NCI-H748 (cell line): ENCODE data around the gene PCSK7.
"Not testable (repeated sequence)": the region's sequence is repeated elsewhere in the genome, so short reads cannot be mapped to it uniquely, and the experiment has no call there.

Experiments used
- DNase-seq: peaks from one replicate; lab custom pipeline; 2025; ENCODE audit not compliant: unreplicated experiment; lab: John Stamatoyannopoulos, UW

PCSK7 gene

DNA sequence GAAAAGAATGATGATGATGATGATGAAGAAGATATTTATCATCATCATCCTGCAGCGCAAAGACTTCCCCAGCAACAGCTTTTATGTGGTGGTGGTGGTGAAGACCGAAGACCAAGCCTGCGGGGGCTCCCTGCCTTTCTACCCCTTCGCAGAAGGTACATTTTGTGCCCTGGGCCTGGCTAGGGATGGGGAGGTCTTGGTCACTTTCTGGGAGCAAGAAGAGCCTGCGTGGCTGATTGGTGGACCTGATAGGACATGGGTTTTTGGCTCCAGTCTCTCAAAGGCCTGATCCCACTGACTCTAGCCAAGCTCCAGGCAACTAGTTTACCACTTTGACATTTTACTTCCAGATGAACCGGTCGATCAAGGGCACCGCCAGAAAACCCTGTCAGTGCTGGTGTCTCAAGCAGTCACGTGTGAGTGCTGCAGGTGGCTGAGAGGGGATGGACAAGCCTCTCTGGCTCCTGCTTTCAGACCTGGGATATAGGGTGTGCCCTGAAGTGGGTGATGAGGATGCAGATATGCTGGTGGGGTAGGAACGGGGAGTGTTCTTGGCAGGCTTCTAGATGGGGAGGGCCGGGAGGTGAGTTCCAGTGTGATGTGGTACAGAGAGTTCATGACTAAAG is 48.0 kb downstream of the PCSK7 start:
- DNase-seq, result no peak

DNA sequence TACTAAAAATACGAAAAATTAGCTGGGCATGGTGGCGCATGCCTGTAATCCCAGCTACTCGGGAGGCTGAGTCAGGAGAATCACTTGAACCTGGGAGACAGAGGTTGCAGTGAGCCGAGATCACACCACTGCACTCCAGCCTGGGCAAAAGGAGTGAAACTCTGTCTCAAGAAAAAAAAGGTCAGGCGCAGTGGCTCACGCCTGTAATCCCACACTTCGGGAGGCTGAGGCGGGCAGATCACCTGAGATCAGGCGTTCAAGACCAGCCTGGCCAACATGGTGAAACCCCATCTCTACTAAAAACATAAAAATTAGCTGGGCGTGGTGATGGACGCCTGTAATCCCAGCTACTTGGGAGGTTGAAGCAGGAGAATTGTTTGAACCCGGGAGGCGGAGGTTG is 48.7 kb downstream of the PCSK7 start:
- DNase-seq, result not testable (repeated sequence)

DNA sequence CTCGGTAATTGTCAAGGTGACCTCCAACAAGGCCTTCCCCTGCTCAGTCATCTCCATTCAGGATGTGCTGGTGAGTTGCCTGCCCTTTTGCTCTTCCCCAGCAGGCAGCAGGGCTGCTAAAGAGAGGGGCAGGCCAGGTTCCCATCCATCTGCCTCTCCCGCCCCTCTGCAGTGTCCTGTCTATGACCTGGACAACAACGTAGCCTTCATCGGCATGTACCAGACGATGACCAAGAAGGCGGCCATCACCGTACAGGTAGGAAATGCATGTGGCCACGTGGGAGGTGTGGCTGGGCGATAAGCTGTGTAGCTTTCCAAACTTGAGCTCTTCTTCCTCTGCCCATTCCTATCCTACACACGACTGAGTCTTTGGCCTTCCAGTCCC is 49.3 kb downstream of the PCSK7 start:
- DNase-seq, result no peak

DNA sequence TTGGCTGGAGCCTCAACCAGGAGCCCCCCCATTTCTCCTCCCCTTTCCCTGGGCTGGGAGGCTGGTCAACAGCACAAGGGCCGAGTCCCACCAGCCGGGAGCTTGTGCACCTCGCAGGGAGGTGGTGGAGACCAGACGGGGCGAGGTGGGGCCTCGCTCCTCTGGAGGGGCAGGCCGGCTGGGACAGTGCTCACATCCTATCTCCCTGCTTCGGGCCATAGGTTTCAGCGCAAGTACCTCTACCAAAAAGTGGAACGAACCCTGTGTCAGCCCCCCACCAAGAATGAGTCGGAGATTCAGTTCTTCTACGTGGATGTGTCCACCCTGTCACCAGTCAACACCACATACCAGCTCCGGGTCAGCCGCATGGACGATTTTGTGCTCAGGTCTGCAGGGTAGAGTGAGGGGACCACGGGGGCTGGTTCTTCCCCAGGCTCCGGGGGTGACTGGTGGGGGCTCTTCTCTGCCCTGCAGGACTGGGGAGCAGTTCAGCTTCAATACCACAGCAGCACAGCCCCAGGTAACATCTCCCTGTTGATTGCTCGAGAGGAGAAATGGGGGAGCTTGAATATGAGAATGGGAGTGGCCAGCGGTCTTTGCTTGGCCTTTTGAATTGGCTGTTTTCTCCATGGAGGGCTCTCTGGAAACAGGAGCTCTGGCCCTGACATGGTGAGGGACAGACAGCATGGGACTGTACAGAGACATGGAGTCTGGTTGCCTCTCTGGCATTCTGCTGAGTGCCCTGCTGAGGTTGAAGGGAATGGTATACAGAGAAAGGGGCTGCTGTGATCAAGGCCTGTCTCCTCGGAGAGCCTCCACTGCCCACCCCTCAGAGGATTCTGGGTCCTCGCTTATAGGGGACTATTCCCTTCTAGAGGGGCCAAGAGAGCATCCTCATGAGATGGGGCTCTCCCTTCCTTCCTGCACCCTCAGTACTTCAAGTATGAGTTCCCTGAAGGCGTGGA is 50.0 kb downstream of the PCSK7 start:
- DNase-seq, result no peak

DNA sequence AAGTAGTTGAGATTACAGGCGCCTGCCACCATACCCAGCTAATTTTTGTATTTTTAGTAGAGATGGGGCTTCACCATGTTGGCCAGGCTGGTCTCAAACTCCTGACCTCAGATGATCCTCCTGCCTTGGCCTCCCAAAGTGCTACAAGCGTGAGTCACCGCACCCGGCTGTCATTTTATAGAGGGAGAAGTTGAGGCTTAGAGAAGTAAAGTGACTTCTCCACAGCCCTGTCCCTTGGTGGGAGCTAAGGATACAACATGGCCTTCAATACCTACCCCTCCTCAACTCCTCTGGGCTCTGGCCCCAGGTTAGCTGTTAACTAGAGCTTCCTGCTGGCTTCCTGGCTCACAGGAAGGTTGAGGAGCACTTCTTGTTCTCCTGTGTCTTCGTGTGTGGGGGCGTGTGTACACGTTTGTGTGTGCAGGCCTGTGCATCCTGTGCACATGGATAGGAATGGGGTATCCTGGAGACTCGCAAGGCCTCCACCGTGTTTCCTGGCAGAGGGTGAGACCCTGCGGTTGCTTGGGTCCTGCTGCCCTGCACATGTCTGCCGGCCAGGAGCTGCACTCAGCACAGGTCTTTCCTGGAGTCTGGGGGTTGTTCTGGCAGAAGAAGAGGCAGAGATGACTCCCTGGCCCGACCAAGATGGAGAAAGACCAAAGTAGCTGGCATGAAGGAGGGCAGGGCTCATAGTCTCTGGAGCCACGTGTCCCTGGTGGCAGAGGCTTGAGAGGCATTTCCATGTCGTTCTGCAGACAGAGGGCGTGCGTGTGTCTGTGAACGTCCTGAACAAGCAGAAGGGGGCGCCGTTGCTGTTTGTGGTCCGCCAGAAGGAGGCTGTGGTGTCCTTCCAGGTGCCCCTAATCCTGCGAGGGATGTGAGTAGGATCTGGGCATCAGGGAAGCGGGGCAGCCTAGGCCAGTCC is 51.0 kb downstream of the PCSK7 start:
- DNase-seq, result peak; percentile 43

DNA sequence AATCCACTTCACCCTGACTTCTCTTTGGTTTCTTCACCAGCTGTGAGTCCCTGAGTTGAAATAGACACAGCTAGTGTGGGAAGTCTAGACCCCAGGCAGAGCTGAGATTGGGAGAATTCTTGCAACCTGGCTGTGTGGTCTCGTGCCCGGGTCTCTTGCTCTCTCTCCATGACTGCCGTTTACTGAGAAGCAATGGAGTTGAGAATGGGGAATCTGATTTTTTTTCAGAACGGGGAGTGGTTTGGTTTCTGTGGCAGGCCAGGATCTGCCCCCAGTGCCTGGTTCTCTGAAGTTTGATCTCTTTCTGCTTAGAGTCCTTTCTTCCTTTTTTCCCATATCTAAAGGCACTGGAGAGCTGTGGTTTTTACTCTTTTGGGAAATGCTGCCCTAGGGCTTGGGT is 51.9 kb downstream of the PCSK7 start:
- DNase-seq, result no peak

DNA sequence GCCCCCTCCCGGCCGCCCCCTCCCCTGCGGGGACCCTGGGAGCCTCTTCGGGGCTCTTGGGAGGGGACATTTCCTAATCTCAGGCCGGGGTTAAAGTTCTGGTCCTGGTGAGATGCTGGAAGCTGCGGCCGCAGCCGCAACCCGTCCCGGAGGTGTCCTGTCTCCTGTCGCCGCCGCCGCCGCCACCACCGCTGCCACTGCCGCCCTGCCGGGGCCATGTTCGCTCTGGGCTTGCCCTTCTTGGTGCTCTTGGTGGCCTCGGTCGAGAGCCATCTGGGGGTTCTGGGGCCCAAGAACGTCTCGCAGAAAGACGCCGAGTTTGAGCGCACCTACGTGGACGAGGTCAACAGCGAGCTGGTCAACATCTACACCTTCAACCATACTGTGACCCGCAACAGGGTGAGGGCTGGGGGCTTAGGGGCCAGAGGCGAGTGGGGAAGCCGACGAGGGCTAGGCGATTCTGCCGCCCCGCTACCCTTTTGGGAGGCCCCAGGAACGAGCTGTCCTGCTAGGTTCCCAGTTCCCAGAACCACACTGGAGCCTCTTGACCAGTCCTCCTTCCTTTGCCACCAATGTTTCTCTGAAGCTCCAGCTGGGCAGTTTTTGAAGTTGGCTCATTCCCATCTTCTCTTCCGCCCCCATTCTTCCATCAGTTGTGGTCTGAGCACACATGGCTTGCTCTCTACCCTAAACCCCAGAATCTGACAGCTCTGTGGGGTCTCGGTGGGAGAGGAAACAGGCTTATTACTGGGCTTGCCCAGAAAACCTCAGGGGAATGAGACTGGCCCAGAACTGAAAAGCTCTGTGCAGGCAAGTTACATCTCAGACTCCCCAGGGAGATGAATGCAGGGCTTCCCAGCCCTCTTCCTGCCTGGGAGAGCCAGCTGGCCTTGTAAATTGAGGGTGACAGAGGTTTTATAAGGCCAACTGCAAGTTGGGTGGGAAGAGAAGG is 52.5 kb downstream of the PCSK7 start:
- DNase-seq, result peak; percentile 37

DNA sequence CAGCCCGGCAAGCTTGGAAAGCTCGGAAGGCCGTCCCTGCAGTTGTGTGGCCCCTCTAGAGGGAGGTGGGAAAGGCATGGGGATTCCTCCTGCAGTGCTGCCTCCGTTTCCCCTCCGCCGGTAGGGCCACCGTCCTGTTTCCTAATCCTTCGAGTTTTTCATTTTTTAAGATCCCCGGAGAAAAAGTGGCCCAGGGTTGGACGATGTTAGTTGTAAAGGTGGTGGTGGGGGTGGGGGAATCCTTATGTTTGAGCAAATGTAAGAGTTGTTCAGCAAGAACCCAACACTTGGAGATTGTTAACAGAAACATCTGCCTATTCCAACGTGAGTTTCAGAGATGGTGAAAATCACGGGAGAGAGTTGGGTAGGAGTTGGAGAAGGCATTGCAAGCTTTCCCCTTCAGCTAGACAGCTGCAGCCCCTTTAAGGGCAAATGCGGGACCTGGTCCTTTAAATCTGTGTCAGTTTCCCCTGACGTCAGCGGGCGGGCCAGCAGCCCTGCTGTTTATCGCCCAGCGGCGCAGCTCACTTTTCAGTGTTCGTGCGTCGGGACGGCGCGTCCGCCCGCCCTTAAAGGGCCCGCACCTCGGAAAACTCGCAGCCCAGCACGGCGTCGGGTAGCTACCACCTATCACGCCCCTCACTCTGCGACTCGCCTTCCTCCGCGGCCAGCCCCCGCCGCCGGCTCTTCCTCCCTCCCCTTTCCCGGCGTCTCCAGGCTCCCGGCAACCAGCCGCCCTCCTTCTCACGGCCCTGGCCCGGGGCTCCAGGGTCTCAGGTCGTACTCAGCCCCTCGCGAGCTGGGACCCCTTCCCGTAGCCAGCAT is 53.5 kb downstream of the PCSK7 start, which contains the start of gene SIDT2:
TSS of gene SIDT2 (plus strand) at position 534 of the 825 bp plus-strand sequence. CDS start 521 bp downstream, outside the sequence.
- DNase-seq, result peak; percentile 94

DNA sequence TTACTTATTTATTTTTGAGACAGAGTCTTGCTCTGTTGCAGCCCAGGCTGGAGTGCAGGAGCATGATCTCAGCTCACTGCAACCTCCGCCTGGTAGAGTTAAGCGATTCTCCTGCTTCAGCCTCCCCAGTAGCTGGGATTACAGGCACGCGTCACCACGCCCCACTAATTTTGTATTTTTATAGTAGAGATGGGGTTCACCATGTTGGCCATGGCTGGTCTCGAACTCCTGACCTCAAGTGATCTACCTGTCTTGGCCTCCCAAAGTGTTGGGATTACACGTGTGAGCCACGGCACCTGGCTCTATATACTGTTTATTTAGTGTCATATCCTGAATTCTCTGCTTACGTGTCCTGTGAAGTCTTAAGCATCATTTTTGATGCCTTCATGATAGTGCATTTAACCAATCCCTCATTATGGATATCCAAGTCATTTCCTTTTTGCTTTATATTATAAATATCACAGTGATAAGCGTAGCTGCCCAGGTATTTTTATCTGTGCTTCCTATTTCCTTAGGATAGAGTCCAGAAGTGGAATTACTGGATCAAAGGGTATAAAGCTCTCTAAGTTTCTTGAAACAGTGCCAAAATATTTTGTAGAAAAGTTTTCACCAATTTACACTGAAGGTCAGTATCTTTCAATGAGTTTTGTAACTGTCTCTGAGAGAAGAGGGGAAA is 54.2 kb downstream of the PCSK7 start:
- no peak for DNase-seq

DNA sequence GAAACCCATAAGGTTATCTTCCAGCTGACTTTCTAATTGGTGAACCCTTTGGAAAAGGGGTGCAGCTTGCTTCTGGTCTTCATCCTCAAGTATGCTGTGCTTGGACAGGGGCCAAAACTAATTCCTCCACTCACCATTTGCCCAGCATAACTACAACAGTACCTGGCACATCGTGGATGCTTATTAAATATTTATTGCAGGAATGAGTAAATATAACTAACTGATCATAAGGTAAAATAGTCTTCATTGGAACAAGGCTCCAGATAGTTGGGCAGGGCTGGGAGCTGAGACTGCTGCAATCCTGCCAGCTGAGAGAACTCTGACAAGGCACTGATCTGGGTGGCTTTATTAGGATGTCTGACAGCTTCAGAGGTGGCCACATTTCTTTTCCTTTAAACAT is 55.7 kb downstream of the PCSK7 start:
- no peak for DNase-seq

DNA sequence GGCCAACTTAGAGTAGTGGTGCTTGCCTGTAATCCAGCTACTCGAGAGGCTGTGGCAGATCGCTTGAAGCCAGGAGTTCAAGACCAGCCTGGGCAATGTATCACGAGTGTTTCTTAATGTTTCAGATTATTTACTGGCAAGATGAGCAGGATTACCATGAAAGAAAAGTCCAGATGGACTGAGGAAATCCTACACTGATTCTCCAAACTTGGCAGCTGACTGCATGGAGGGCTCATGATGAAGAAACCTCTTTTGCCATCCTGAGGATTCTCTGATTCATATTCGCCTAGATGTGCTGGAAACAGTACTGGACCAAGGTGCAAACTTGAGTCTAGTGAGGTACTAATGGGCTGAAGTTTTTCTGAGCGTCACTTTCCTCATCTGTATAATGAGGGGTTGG is 56.1 kb downstream of the PCSK7 start:
- DNase-seq, result no peak

DNA sequence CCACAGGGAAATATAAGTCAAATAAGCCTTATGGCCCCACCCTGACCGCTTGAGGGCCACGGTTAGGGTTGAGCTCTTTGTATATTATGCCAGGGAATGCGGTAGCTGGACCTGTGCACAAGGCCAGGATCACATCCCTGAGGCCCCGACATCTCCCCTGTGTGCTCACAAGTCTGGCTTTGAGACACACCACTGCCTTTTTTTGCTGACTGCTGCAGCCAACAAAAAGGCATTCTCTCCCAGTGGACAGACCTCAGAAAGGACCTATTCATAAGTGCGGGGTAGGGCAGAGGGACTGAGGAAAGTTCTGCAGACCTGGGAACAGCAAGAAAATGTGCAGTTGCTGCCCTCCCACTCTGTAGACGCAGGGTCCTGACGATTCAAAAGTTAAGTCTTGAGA is 56.8 kb downstream of the PCSK7 start:
- no peak for DNase-seq

DNA sequence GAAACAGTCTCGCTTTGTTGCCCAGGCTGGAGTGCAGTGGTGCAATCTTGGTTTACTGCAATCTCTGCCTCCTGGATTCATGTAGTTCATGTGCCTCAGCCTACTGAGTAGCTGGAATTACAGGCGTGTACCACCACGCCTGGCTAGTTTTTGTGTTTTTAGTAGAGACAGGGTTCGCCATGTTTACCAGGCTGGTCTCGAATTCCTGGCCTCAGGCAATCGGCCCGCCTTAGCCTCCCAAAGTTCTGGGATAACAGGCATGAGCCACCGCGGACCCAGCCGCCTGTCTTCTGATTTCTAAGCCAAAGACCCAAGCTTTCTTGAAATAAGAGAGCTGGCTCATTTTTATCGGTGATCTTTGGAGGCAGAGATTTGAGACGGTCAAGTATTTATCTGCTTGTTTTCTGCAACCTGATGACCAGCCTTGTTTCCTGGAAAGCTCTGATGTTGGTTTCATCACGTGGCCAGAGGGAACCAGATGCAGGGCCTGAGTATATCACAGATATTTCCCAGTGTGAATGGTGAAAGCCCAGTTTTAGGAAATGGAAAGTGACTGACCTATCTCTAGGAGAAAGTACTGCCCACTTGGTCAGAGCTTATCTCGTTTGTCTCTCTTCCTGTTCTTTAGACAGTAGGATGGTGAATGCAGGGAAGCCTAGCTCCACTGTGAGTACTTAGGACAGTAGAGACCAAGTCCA is 59.0 kb downstream of the PCSK7 start:
- DNase-seq, result no peak

DNA sequence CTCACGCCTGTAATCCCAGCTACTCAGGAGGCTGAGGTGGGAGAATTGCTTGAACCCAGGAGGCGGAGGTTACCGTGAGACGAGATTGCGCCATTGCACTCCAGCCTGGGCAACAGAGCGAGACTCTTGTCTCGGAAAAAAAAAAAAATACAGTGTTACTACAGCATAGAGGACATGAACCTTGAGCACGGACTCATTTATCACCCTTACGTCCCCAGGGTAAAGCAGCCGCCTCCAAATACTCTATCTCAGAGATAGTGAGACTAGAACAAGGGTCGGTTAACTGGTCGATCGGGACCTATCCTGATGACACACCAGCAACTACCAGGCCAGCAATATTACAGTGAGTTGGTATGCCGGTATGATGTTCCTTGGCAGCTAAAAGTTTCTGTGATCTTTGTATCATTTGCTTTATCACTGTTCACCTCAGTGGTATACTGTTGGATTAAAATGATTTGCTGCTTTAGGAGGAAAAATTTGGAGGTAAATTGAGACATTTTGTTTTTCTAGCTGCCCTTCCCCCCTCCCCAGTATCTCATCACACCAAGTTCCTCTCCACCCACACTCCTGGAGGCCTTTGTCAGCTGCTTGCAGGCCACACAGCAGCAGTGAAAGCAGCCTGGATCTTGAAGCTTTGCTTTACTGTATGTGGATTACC is 60.3 kb downstream of the PCSK7 start:
- no peak for DNase-seq

DNA sequence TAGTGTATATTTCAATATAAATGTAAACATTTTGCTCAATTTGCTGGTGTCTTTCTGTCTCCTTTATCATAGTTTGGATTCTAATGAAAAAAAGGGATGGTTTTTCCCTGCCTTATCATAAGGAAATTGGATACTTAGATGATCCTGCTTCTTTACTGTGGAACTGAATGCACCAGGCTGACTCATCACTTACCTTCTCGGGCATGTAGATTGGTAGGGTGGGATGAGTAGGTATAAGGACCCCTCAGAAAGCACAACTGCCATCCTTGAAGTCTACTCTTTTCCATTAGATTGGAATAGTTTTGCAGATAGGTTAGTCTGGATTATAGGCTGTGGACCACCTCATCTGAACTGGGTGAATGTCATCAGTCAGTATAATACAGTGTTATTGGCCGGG is 60.9 kb downstream of the PCSK7 start:
- no peak for DNase-seq

DNA sequence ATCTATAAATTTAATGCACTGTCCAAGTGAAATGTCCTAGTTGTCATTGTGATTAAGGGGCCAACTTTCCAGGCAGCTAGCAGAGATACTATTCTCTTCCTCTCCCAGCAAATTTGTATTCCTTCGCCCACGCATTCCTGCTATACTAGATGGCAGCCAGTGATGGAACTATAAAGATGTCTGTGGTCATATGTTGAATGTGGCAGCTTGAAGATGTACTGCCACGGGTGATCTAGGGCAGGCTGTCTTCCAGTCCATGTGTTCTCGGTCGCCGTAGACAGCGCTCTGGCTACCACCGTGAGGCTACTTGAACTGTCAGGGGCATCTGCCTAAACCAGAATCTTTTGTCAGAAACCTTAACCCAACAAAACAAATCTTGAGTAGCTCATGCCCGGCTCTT is 61.7 kb downstream of the PCSK7 start:
- DNase-seq, result no peak

DNA sequence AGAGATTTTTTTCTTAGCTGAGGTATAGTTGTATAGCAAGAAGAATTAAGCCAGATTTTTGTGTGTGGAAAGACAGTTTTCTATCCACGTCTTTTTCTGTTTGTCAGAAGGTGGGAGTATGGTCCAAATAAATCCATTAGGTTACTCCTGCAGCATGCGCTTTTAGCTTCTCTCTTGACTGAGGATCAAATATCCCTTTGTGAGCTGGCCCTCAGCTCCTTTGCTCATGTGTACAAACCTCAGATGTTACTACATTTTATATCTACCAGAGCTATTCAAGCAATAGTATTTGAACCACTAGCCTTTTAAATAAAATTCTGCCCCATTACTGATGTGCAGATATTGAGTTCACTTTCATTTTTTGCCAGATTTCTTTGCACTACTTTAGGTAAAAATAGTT is 62.1 kb downstream of the PCSK7 start:
- DNase-seq, result no peak

DNA sequence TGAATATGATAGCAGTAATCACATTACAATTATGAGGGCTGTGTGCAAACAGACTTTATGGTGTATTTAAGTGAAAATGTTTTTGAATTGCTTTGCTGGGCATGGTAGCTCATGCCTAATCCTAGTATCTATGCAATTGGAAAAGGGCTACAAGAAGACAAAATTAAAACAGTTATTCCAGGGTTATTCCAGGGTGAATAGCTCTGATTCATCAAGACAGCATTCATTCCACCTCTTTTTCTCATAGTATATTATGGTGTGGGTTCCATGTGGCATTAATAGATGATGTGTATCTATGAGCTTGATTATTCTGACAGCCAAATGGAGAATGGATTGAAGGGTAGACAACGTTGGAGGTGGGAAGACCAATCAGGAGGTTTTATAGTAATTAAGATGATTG is 65.4 kb downstream of the PCSK7 start:
- no peak for DNase-seq
